ENCODE measurements around the gene PRSS57.
A peak's percentile ranks its signal among the peaks of the same experiment; 100 is the strongest.

- no peak for TF ChIP-seq ATF3 (IDR thresholded peaks at IDR 0.05; ENCODE audit: insufficient read depth, low read depth, low read length)
- TF ChIP-seq EZH2 (IDR thresholded peaks at IDR 0.05; ENCODE audit: low read depth, low read length, severe bottlenecking) = no peak
- no peak for TF ChIP-seq ATF2 (IDR thresholded peaks at IDR 0.05; ENCODE audit: low read length)
- TF ChIP-seq CTCF (IDR thresholded peaks at IDR 0.05; ENCODE audit: control extremely low read depth in 1 of 3, insufficient read depth in 1 of 3, low read depth in 1 of 3, low read length in 3 of 3) = peak; percentile 74 to 96 (median 79)
- TF ChIP-seq CEBPB (IDR thresholded peaks at IDR 0.05; ENCODE audit: low read depth, low read length) = no peak
- TF ChIP-seq TEAD4 (IDR thresholded peaks at IDR 0.05; ENCODE audit: low read depth, low read length) = no peak
- no peak for TF ChIP-seq GTF2F1 (IDR thresholded peaks at IDR 0.05; ENCODE audit: borderline replicate concordance, low read depth, low read length)
- no peak for TF ChIP-seq GABPA (IDR thresholded peaks at IDR 0.05; ENCODE audit: borderline replicate concordance, insufficient read depth, low read length)
- no peak for TF ChIP-seq POLR2A (IDR thresholded peaks at IDR 0.05; ENCODE audit: control extremely low read depth in 1 of 2, low read depth in 2 of 2, low read length in 2 of 2)
- TF ChIP-seq CREB1 (IDR thresholded peaks at IDR 0.05) = peak; percentile 44; the same call in 1 of the 2 replicates
- no peak for TF ChIP-seq NANOG (IDR thresholded peaks at IDR 0.05; ENCODE audit: insufficient read depth, low read depth, low read length, poor library complexity, severe bottlenecking)
- TF ChIP-seq ZNF274 (IDR thresholded peaks at IDR 0.05; ENCODE audit: borderline replicate concordance, extremely low read depth, low read length) = no peak
- TF ChIP-seq TCF12 (IDR thresholded peaks at IDR 0.05; ENCODE audit: low read depth, low read length) = no peak
Measured at GRCh38 chr19:737591-738093, 42.4 kb upstream of the PRSS57 start.

Measured in H1 (cell line).